Loucy (cell line): ENCODE results near the gene KIAA1549.

ENCODE experiments used
- H2AFZ ChIP-seq: fragments of 200-600 bp; sonication (generic); 2 replicates; pipeline ENCODE4 v1.6.0; 2016; ENCODE audit warnings: antibody characterized with exemption, mild to moderate bottlenecking, low read length, moderate library complexity
- H3F3A ChIP-seq: fragments of 200-600 bp; 2 replicates; pipeline ENCODE4 v1.6.0; 2016; ENCODE audit warnings: antibody characterized with exemption, low read depth, mild to moderate bottlenecking
- H3K27me3 ChIP-seq: fragments of 200-600 bp; sonication (generic); 2 replicates; pipeline ENCODE4 v1.6.1; 2014; ENCODE audit warnings: low read length, mild to moderate bottlenecking; ENCODE audit not compliant: insufficient read depth, poor library complexity, severe bottlenecking
- H3K36me3 ChIP-seq: fragments of 200-600 bp; sonication (generic); 2 replicates; pipeline ENCODE4 v1.6.1; 2016; ENCODE audit warnings: low read length; ENCODE audit not compliant: insufficient read depth
- H3K4me1 ChIP-seq: fragments of 200-600 bp; sonication (generic); 2 replicates; pipeline ENCODE4 v1.5.1; 2014; ENCODE audit warnings: low read length, mild to moderate bottlenecking; ENCODE audit not compliant: insufficient read depth, poor library complexity, severe bottlenecking
- H3K4me2 ChIP-seq: fragments of 200-600 bp; sonication (generic); 2 replicates; pipeline ENCODE4 v1.6.0; 2014; ENCODE audit warnings: antibody characterized with exemption, low read length, low read depth, mild to moderate bottlenecking; ENCODE audit not compliant: poor library complexity, severe bottlenecking
- H3K4me3 ChIP-seq: fragments of 200-600 bp; sonication (generic); 2 replicates; pipeline ENCODE4 v1.5.1; 2014; ENCODE audit warnings: low read length, mild to moderate bottlenecking, mixed read lengths; ENCODE audit not compliant: poor library complexity, severe bottlenecking
- H3K79me2 ChIP-seq: fragments of 200-600 bp; sonication (generic); 2 replicates; pipeline ENCODE4 v1.6.1; 2014; ENCODE audit warnings: low read length; ENCODE audit not compliant: insufficient read depth
- H3K9ac ChIP-seq: fragments of 200-600 bp; sonication (generic); 2 replicates; pipeline ENCODE4 v1.6.0; 2014; ENCODE audit warnings: mild to moderate bottlenecking, low read depth, low read length, moderate library complexity; ENCODE audit not compliant: poor library complexity, severe bottlenecking
- H3K9me2 ChIP-seq: fragments of 200-600 bp; sonication (generic); replicated peaks from 2 replicates; pipeline ENCODE4 v1.6.1; 2016; ENCODE audit warnings: low read depth, low read length, mixed read lengths
- H3K9me3 ChIP-seq: fragments of 200-600 bp; sonication (generic); 2 replicates; pipeline ENCODE4 v1.6.1; 2014; ENCODE audit warnings: mild to moderate bottlenecking, antibody characterized with exemption, low read length, low read depth; ENCODE audit not compliant: insufficient read depth
- H4K20me1 ChIP-seq: fragments of 200-600 bp; sonication (generic); 2 replicates; pipeline ENCODE4 v1.6.0; 2014; ENCODE audit warnings: antibody characterized with exemption, low read length, mild to moderate bottlenecking; ENCODE audit not compliant: insufficient read depth, poor library complexity, severe bottlenecking
- EZH2phosphoT487 ChIP-seq: fragments of 200-600 bp; IDR thresholded peaks from 2 replicates; pipeline ENCODE4 v1.6.1; 2018; ENCODE audit warnings: antibody characterized with exemption, mild to moderate bottlenecking, moderate library complexity, borderline replicate concordance
- TF ChIP-seq, protein P1 (sequence below): fragments of 200-600 bp; sonication (generic); conservative IDR thresholded peaks from 2 replicates; pipeline ENCODE4 v1.5.1; 2014; ENCODE audit warnings: mild to moderate bottlenecking, antibody characterized with exemption, low read length

Gene KIAA1549

DNA sequence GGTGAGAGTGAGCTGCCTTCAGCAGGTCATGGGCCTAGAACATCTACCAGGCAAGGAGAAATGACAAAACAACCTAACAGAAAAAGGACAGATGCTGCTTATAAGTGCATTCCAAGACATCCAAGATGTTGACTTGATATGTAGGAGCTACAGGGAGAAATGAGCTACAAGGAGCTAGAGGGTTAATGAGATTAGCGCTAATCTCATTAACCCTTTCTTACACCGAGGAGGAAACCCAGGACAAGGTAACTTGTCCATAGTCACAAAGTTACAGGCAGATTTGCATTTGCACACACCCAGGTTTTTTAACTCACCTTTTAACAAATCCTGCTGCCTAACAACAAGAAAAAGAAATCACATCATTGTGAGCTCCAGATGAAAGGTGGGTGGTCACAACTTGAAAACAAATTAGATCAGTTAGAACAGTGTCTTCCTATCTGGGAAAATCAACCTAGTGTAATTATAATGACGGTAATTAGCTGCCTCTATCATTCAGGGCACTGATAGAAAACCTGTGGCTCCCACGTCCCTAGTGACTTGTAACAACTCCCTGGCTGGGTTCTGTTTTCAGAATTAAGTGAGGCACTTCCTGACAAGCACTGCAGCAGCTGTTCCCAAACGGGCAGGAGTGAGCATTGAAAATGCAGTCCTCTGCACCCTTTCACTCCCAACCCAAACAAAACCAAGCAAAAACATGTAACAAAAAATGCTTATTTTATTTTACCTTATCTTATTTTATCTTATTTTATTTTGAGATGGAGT, 5.7 kb downstream of the KIAA1549 start:
- peak overlapping the region; percentile 63 for H3K4me3 ChIP-seq

DNA sequence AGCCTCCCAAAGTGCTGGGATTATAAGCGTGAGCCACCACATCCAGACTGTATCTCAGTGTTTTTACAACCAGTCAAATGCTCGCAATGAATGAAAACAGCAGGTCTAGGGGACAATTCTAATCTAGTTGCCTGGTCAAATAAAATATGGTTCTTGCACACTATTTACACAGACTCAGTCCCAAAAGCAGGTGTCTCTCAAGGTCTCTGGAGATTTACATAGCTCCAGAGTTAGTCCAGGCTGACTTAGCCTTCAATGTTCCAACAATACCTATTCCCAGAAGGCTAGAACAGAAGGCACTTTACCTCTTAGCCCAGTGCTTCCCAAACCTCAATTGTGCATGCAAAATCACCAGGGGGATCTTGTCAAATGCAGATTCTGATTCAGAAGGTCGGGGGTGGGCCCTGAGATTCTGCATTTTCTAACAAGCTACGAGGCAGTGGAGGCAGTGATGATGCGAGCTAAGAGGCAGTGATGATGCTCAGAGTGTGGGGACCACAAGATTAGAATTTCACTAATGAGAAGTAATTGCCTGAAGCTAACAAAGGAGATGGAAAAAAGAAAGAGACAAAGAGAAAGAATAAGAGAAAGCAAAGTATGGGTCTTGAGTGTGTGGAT, 6.4 kb downstream of the KIAA1549 start:
- Histone ChIP-seq H3K4me2 (peak overlapping the region; percentile 80), H3K36me3 (no peaks in the 10 kb centered on the region), H3K4me1 (peaks cover 61% of the 10 kb centered on the region), H3K9me2 (no peaks in the 10 kb centered on the region), H3K79me2 (peaks cover 87% of the 10 kb centered on the region), H2AFZ (no peak overlapping the region), H4K20me1 (no peaks in the 10 kb centered on the region), H3F3A (no peaks in the 10 kb centered on the region), H3K9ac (peak overlapping the region; percentile 59), H3K27me3 (no peaks in the 10 kb centered on the region), H3K4me3 (peak overlapping the region; percentile 63), H3K9me3 (no peaks in the 10 kb centered on the region)
- no peak for TF ChIP-seq EZH2phosphoT487
- TF ChIP-seq, protein P1, sequence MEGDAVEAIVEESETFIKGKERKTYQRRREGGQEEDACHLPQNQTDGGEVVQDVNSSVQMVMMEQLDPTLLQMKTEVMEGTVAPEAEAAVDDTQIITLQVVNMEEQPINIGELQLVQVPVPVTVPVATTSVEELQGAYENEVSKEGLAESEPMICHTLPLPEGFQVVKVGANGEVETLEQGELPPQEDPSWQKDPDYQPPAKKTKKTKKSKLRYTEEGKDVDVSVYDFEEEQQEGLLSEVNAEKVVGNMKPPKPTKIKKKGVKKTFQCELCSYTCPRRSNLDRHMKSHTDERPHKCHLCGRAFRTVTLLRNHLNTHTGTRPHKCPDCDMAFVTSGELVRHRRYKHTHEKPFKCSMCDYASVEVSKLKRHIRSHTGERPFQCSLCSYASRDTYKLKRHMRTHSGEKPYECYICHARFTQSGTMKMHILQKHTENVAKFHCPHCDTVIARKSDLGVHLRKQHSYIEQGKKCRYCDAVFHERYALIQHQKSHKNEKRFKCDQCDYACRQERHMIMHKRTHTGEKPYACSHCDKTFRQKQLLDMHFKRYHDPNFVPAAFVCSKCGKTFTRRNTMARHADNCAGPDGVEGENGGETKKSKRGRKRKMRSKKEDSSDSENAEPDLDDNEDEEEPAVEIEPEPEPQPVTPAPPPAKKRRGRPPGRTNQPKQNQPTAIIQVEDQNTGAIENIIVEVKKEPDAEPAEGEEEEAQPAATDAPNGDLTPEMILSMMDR, result no peak

More for the DNA sequence above, 5.7 kb downstream of the KIAA1549 start:
- no peak for TF ChIP-seq EZH2phosphoT487
- TF ChIP-seq, protein P1, result no peak
- Histone ChIP-seq H4K20me1 (no peaks in the 10 kb centered on the region), H3K9me3 (no peaks in the 10 kb centered on the region), H3K79me2 (peaks cover 94% of the 10 kb centered on the region), H3K4me2 (peak overlapping the region; percentile 80), H3K9ac (peak overlapping the region; percentile 59), H3K36me3 (no peaks in the 10 kb centered on the region), H3F3A (no peaks in the 10 kb centered on the region), H3K4me1 (peaks cover 63% of the 10 kb centered on the region), H3K27me3 (no peaks in the 10 kb centered on the region), H3K9me2 (no peaks in the 10 kb centered on the region), H2AFZ (no peak overlapping the region)

DNA sequence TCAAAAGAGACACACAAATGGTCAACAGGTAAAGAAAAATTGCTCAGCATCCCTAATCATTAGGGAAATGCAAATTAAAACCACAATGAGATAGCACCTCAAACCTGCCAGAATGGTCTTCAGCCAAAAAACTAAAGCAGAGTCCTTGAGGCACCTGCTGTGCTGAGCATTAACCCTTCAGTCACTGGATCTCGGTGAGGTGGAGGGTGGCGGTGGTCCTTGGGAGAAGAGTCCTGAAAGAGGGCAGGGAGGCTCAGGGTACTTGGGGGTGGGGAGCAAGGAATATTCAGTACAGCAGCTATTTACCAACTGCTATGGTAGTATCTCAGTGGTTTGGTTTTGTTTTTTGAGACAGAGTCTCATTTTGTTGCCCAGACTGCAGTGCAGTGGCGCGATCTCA, 7.1 kb downstream of the KIAA1549 start:
- no peak for TF ChIP-seq EZH2phosphoT487
- TF ChIP-seq, protein P1, result no peak
- Histone ChIP-seq H3F3A (no peaks in the 10 kb centered on the region), H2AFZ (no peak overlapping the region), H3K36me3 (no peaks in the 10 kb centered on the region), H3K9me2 (no peaks in the 10 kb centered on the region), H3K9ac (no peak overlapping the region), H3K4me3 (no peak overlapping the region), H3K9me3 (no peaks in the 10 kb centered on the region), H3K79me2 (peaks cover 87% of the 10 kb centered on the region), H3K4me1 (peaks cover 54% of the 10 kb centered on the region), H4K20me1 (no peaks in the 10 kb centered on the region), H3K4me2 (peak overlapping the region; percentile 80), H3K27me3 (no peaks in the 10 kb centered on the region)
